GM19238 (cell line): ENCODE measurements around the gene RASSF7.
"Not testable (repeated sequence)": the region's sequence is repeated elsewhere in the genome, so short reads cannot be mapped to it uniquely, and the experiment has no call there.

Experiments
- DNase-seq: peaks from one replicate; pipeline ENCODE4 v3.0.0; 2011; ENCODE audit warnings: low spot score; ENCODE audit not compliant: insufficient read length

RASSF7 gene

GRCh38 chr11:565921-566509, 5.2 kb downstream of the RASSF7 start:
- no peak for DNase-seq

DNA sequence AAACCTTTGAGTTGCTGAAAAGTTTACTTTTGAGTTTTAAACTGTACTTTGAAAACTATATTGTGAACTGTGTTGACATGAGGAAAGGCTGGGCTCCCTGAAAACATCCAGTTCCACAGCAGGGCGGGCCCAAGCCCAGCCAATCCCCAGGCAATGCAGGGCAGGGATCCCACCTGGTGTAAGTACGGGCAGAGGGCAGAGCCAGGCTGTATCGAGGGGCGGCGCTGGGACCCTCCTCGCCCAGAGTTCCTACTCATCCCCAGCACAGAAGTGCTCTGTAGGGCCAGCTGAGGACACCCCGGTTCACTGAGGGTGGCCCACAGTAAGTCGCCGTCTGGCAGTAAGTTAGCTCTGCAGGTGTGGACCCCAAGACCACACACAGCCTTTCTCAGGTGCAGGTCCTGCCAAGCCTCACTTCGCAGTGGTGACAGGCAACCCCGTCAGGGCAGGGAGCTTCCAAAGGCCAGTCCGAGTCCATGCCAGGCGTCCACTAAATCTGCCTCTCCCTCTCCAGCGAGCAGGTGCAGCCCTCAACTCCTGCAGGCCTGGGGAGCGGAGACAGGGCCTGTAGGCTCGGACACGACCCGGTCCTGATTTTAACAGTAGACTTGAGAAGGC, 6.3 kb downstream of the RASSF7 start:
- DNase-seq, result no peak

- no peak for DNase-seq
Measured at GRCh38 chr11:567629-568292, 7.0 kb downstream of the RASSF7 start.

DNA sequence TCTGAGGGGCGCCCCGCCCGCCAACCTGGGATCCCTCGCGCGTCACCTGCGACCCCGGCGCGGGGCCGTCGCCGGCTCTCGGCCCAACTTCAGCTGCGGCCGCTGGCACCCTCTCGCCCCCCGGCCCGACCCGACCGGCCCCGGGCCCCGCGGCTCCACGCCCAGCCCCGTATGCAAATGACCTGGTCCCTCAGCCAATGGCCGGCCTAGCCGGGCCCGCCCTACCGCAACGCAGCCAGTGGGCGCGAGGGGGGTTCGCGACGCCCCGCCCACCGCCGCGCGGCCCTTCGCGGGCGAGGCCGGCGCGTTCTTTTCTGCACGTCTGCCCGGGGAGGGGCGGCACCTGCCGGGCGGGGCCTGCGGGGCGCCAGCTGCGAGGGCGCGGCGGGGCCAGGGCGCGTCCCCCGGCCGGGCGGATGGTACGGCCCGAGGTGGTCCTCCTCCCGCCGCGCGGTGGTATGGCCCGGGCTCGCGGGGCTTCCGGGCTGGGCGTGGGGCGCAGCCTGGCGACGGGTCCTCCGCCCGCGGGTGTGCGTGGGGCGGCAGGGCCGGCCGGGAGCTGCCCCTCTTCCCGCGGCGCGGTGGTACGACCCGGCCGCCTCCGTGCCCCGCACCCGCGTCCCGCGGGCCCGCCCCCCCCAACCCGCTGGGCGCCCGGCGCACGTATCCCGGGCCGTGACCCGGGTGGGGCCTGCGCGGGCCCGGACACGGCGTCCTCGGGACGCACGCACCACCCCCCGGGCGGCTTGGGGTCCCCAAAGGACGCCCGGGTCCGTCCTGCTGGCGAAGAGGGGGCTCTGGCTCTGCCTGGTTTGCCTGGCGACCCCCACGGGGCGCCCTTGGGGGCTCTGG, 7.8 kb downstream of the RASSF7 start:
- DNase-seq, result peak; percentile 100

GRCh38 chr11:569158-569885, 8.6 kb downstream of the RASSF7 start:
- no peak for DNase-seq

GRCh38 chr11:571802-572185, 11.0 kb downstream of the RASSF7 start:
- no peak for DNase-seq

DNA sequence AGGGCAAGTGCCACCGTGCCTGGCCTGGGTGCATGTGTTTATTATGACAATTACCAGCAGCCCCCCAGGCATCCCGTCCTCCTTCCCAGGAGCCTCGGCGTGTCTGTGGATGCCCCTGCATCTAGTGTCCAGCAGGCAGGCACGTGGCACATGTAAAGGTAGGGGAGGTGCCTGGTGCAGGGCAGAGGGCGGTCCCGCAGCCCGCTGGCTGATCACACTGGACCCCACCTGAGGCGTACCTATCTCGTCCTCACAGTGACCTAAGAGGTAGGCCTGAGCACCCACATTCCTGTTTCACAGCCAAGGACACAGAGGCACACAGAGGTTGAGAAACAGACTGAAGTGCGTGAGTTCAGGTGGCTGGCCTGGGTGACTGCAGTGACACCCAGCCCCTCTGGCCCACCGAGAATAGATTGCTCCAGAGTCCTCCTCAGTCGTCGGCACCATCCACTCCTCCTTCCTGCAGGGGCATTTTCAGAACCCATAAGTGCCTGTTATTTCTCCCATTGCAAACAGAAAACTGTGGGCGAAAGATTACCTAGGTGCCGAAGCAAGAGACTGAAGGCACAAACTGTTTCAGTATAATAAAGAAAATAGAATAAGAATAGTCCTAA, 12.5 kb downstream of the RASSF7 start:
- no peak for DNase-seq

- DNase-seq, result not testable (repeated sequence)
Measured at GRCh38 chr11:574031-574570, 13.3 kb downstream of the RASSF7 start.

DNA sequence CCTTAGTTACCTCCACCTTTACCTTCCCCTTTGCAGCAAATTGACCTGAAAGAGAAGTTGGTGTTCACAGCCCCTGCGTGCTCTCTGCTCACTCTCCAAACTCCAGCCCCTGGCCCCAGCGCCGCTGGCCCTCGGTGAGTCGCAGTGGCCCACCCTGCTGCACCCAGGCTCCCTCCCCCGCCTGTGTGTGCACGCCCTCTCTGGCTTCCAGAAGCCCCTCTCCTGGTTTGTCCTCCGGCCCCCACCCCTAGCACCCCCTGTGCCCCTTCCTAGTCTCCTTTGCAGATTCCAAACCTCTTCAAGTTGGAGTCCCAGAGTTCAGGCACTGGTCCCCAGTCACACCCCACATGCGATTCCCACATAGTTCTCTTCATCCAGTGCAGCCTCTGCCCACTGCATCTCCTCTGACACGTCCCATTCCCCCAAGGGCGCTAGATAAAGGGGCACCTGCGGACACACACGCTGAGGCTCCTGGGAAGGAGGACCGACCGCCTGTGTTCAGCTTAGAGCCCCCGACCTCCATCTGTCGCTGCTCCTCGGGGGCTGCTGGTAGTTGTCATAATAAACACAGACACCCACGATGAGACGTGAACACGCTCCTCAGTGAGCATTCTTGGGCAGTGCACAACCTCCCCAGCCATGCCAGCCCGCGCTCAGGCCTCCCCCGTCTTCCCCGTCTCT, 14.0 kb downstream of the RASSF7 start:
- DNase-seq, result no peak

- DNase-seq, result peak; percentile 53
Measured at GRCh38 chr11:575313-575995, 14.7 kb downstream of the RASSF7 start.

GRCh38 chr11:575996-576768, 15.4 kb downstream of the RASSF7 start, which contains the start of gene PHRF1:
Gene PHRF1, plus strand, starts transcription at chr11:576470. Its CDS starts 5,043 bp downstream, at chr11:581513.
- peak; percentile 100 for DNase-seq

- DNase-seq, result no peak
Measured at GRCh38 chr11:576811-577610, 16.2 kb downstream of the RASSF7 start.

DNA sequence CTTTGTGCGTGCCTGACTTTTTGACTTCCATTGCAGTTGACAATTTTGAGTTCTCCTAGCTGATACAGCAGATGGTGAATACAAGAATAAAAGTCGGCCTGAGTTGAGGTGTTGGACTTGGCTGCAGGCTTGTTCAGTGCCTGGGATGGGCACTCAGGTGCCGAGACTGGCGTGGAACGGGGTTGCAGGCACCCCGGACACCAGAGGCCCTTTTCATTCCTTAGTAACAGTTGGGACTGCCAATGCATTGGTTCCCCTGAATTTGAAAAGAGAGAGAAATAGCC, 16.8 kb downstream of the RASSF7 start:
- DNase-seq, result no peak

DNA sequence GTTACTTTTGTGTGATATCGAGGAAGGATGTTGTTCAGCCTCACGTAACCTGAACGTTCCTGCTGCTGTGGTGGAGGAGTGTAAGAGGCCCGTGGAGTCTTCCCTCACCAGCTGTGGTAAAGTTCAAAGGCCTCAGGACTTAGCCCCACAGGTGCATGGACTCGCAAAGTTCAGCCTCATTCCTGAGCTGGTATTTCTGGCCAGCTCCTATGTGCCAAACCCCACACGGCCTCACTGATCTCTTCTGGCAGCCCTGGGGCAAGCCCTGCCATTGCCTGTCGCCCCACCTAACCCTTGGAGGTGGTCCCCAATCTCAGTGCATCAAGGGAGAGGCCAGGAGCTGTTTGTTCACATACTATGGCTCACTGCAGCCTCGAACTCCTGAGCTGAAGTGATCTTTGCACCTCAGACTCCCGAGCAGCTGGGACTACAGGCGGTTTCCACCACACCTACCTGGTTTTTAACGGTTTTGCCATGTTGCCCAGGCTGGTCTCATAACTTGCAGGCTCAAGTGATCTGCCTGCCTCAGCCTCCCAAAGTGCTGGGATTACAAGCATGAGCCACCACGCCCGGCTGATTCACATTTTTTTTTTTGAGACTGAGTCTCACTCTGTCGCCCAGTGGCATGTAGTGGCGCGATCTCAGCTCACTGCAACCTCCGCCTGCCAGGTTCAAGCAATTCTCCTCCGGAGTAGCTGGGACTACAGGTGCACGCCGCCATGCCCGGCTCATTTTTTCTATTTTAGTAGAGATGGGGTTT, 17.7 kb downstream of the RASSF7 start:
- no peak for DNase-seq

GRCh38 chr11:579830-580601, 19.2 kb downstream of the RASSF7 start:
- no peak for DNase-seq

- DNase-seq, result no peak
Measured at GRCh38 chr11:581342-581741, 20.6 kb downstream of the RASSF7 start.
